HG03378 (cell line): ENCODE measurements around the gene SQOR.

Experiments used
- ATAC-seq: cut with Tn5 transposase; IDR thresholded peaks from one replicate; pipeline ENCODE4 v1.9.1; 2021; ENCODE audit warnings: mild to moderate bottlenecking, moderate library complexity; ENCODE audit not compliant: unreplicated experiment

Gene SQOR

DNA sequence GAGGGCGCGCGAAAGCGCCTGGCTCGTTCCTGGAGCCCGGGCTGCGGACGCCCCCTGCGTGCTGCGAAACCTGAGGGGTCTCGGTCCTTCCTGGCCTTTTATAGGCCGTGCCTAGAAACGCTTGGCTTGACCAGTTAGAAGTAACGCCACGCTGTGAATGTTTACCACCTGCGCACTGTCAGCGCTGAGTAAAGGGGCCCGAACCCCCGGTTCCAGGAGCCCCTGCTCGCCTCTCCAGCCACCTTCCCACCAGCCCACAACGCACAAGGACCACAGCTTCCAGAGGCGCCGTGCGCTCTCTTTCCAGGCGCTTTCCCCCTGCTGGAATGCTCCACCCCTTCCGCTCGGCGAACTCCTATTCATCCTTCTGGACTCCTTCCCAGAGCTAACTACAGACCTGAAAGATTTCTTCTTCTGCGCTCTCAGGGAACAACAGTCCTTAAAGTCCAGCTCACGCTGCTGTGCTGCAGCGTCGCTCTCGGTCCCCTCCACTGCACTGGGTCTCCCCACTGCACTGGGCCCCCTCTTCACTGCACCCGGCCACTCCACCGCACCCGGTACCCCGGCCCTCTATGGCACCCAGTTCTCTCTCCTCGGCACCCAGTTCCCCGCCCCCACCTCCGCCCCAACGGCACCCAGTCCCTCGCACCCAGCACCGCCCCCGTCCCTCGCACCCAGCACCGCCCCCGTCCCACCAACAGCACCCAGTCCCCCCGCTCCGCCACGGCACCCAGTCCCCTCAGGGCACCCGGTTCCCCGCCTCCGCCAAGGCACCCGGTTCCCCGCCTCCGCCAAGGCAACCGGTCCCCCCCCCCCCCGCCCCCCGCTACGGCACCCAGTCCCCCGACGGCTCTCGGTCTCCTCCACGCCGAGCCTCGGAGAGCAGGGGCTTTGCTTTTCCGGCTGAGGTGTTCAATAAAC is 69.8 kb downstream of the SQOR start:
- no peak for ATAC-seq

DNA sequence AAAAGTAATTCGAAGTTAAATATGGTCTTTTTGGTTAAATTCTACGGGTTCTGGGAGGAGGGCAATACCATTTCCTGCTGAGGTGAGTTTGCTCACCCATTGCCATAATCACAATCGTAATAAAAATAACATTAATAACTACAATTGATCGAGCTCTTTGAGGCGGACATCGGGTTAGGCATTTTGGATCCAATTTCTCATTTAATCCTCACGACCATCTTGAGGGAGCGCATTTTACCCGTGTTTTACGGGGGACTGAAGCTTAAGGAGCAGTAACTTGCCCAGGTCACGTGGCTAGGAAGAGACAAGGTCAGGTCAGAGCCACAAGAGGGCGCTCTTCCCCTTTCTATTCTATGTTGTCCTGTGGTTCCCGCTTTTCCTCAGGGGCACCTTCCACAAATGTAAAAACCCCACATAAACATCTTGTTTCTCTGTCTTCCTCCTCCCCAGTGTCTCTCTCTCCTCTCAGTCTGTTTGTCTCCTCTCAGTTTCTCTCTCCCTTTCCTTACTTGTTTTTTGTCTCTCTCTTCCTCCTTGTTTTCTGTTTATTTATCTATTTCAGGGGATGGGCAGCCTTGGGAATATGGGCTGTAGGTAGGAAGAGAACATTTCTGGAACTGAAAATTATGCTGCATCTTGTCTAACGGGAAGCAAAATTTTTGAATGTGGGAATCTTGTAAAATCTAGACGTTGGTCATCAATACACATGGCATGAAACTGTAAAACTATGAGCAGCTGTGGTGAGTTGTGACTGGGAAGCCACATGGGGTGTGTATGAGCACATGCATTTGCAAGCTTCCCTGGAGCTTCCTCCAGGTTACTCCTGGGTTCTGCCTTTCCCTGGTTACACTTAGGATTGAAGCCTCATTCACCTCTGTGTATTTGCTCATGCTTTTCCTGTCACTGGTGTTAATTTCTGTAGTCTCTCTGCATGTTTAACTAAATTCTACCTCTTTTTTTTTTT is 71.0 kb downstream of the SQOR start:
- ATAC-seq: peak; percentile 85

DNA sequence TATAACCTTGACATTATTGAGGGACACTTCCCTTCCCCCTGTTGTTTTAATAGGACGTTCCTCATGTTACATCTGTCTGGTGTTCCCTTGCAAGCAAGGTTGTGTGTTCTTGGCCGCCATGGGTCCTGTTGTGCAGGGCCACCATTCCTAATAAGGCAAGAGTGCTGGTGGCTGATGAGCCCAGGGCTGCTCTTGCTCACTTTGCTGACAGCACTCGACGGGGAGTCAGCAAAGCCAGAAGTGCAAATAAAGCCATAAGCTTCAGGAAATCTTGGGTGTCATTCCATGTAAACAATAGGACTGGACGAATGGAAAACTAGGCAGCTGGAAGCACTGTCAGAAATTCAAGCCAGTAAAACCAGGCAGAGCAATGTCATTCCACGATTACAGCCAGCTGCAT is 75.8 kb downstream of the SQOR start:
- ATAC-seq: no peak

DNA sequence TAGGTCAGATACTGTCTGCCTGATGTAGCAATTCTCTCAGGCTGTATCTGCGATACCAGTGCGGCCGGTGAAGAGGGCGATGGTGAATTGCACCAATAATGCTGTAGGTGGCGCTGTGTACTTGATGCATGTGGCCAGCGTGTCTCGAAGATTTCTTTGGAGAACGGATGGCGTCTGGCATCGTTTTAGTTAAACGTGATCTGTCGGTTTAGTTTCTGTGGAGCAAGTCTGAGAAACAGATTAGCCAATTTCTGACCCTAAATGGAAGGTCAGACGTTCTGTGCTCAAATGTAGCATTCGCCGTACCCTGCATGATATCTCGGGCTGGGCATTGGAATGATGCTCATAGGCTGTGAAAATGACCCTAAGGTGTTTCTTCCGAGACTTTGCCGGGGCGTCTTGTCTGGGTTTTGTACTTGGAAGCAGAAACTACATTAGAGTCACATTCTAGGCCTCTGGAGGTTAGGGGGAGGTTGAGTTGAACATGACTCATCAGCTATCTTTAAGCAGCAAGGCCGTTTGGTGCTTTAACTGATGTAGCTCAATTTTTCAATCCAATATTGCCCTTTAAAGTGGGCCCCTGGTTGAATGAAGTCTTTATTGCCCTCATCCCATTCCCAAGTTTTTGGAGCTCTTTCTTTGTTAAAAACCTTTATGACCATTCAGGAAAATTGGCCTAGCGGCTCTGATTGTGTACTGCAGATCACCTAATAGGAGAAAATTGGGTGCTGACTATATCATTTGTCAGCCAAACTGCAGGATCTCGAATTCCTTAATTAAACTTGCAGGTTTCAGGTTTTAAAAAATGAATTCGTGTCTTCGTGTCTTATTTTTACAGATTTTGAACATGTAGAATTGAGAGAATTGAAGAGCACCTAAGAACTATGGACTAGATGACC is 80.0 kb downstream of the SQOR start:
- ATAC-seq: no peak

DNA sequence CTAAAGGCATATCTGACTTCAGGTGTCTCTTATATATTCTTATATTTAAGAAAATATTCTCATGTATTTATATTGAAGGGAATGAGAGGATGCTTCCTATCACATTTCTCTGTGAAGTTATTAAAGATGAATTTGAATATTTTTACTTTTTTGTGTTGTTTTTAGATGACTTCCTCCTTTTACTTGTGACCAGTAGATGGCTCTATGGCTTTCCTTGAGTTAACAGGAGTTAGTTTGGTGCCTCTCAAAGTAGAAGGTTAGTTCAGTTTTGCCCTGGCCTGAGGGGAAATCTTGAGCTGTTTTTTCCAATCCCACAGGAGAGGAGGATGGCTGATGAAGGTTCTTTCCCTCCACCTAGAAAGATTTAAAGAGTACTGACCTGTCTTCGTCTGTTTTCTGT is 80.7 kb downstream of the SQOR start:
- ATAC-seq: no peak

DNA sequence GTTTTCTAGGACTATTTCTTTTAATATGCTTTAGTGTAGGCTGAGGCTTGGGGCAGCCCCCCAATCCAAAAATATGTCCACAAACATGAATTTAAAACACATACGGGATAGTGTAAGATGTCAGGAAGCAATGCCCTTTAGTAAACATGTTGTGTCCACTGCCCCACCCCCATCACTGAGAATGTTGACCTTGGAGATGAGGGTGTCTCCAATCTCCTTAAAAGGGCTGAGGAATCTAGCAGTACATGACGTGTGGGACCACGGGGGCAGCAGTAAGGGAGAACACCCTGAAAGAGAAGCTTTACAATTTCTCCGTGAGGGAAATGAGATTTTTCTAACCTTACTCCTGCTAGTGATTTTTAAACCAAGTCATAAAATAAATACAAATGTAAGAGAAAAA is 84.7 kb downstream of the SQOR start:
- no peak for ATAC-seq

DNA sequence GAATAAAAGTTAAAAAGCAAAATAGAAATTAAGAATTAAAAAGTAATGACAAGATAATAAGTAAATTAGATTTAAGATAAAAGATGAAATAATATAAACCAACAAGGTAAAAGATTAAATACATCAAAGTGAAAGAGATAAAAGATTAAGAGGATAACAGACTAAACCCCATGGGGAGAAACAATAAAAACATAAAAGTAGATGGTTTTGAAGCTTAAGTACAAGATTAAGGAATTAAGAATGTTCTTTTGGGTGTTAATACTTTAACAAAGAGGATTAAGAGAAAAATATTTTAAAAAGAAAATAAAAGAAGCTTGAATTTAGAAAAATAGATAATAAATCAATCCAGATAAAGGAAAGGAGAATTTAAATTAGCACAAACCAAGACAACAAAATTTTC is 85.4 kb downstream of the SQOR start:
- no peak for ATAC-seq

DNA sequence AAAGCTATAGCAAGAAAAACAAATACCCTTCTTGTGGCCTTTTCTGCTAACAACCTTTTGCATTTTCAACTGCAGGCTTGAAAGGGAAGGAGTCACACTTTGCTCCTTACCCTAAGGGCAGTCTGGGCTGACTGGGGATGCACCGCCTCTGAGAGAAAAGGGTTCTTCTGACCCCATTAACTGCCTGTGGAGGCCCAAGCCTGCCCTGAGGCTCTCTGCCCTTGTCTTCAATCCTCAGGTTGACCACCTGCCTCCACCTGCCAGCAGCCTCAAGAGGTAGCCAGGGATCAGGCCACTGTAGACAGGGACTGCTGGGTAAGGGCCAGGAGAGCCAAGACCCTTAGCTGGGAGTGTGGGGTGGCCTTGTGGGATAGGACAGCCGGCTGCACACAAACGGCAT is 93.8 kb downstream of the SQOR start:
- no peak for ATAC-seq

DNA sequence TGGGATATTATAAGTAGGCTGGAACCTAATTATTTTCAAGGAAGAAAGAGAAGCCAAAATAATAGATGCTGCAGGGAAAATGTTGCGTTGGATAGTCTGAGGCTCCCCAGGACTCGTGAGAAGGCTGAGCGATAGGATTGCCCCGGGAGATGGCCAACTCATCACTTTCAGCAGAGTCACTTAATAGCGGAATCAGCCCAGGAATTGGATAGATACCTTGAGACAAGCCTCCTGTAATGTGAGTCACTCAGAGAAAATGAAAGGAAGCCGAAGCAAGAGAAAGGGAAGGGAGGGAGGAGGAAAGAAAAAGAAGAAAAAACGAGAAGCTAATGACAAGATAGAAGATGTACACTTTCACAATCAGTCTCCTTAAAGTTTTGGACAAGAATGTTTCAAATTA is 94.3 kb downstream of the SQOR start:
- no peak for ATAC-seq

DNA sequence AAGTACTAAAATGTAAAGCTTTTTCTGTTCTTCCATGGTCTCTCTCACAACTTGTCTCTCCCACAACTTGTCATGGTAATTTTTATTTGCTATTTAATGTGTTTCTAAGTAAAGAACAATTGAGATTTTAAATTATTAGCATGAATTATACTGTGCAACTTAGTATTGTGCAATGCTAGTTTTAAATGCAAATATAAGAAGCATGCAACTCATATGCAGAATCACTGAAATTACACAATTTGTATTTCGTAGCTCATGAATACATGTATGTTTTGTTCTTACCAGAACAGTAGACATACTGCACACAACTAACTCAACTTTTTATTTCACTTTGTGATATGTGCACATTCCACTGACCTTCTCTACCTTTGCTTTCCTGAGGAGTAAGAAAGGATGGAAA is 96.5 kb downstream of the SQOR start:
- ATAC-seq: no peak

DNA sequence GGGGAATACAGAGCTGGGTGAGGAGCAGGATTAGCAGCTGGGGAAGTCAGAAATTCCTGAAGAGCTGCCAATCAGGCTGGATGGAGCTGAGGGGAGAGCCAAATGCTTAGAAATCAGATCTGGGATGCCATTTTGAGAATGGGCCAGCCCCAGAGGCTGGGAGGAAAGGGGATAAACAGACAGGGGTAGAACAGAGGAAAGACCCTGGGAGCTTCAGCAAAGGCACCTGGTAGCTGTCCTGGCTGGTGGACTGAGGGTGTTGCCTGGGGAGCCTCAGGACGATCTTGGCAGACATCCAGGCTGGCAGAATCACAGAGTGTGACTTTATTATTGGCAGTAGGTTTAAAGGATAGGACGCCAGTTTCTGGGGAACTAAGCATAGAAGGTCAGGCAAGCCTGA is 97.8 kb downstream of the SQOR start:
- no peak for ATAC-seq

DNA sequence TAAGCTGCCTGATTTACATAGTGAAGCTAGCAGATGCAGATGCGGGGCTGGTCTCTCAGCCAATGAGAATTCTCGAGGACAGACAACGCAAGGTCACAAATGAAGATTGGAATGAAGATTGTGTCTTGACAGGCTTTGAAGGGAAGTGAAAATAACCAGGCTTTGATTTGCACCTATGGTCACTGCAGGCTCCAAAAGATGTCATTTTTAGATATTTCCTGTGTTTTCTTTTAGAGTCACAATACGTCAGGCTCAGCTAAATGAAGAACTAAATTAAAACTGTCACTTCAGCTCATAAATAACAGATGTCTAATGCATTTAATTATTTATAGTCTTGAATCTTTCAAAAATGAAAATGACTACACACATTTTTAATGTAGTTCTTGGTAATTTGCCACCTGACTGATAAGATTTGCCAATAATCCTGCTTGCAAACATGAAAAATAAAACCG is 99.5 kb downstream of the SQOR start:
- ATAC-seq: no peak
